GM18858 (cell line): ENCODE data around the gene MAPK1.

ENCODE experiments used
- ATAC-seq: cut with Tn5 transposase; IDR thresholded peaks from one replicate; pipeline ENCODE4 v1.9.1; 2021; ENCODE audit not compliant: unreplicated experiment

The MAPK1 gene

DNA sequence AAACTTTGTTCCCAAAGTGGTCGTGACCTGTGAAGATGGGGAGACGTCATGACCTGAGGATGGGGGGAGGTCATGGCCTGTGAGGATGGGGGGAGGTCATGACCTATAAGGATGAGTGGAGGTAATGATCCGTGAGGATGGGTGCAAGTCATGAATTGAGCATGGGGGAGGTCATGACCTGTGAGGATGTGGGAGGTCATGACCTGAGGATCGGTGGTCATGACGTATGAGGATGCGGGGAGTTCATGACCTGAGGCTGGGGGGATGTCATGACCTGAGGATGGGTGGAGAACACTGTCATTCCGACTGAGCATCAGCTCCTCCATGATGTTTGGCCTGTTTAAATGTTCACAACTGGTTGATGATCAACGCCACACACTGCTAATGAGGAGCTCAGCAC is 157.8 kb downstream of the MAPK1 start:
- ATAC-seq, result no peak

DNA sequence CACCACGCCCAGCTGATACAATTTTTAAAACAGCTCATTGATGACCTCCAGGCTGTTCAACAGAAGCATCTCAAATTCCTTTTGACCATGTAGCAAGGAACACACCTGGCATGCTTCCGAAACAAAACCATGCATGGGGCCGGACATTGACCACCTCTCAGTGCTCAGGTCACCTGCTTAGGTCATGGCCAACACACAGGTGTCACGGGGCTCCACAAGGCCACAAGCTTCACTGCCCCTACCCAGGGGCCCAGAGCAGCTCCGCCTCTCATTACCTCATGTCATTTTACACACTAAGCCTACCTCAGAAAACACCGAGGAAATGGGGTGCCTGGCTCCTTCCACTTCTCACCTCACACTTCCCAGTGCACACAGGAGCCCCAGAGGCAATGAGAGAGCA is 158.5 kb downstream of the MAPK1 start:
- ATAC-seq, result no peak

DNA sequence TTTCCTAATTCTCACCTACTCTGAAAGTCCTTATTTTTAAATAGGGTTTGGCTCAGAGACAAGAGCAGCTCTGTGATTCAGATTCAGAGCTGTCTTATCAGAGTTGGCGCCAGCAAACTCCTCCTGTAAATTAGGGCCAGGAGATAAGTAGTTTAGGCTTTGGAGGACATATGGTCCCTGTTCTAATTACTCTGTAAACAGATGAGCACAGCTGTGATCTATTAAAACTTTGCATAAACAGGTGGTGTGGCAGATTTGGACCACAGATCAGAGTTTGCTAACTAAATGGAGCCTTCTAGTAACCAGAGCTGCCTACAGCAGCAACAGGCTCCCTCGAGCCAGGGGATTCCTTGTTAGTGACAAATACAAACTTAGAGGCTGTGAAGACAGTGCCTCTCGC is 159.8 kb downstream of the MAPK1 start:
- no peak for ATAC-seq
